Measurements from ENCODE around the gene PDE6B. TPM values are rescaled to one million over a fixed set of nuclear protein-coding genes. Genes with fewer than 3 reads are reported as not detected.

Gene PDE6B
- total and polyA plus RNA-seq, 2 donors (not counting 1 experiment from before 2014, with no cell fraction given): 2.1 TPM; not detected in 1

- Histone ChIP-seq H3K79me2 (ENCODE audit: control insufficient read depth, insufficient read depth, low read length) (no peaks in the 10 kb centered on the region), H3K4me3 (replicated peaks in 1 of 4; ENCODE audit: control extremely low read depth in 1 of 4, insufficient read depth in 1 of 4, low read depth in 3 of 4, low read length in 4 of 4) (peak overlapping the region in 3 of 4 experiments; percentile 35 to 52 (median 41)), H3K27ac (ENCODE audit: insufficient read depth, low read length) (no peak overlapping the region), H3K9ac (ENCODE audit: insufficient read depth, low read length) (peak overlapping the region; percentile 7), H3K27me3 (ENCODE audit: control insufficient read depth, insufficient read depth, low read length) (no peaks in the 10 kb centered on the region), H4K20me1 (ENCODE audit: control insufficient read depth, extremely low read depth, insufficient read depth, low read length) (no peaks in the 10 kb centered on the region), H2AFZ (ENCODE audit: low read length) (no peak overlapping the region), H3K4me2 (ENCODE audit: extremely low read depth, insufficient read depth, low read length) (peak overlapping the region; percentile 82), H3K36me3 (ENCODE audit: control insufficient read depth, insufficient read depth, low read length) (no peaks in the 10 kb centered on the region), H3K4me1 (ENCODE audit: control insufficient read depth, extremely low read depth, insufficient read depth, low read length) (no peaks in the 10 kb centered on the region), H3K9me3 (ENCODE audit: control insufficient read depth, insufficient read depth, low read depth, low read length) (no peaks in the 10 kb centered on the region)
- DNase-seq (ENCODE audit: low read depth in 2 of 2): peak in 1 of 2 donors; percentile 37
- no peak for TF ChIP-seq CTCF (conservative IDR thresholded peaks at IDR 0.05 in 1 of 2, IDR thresholded peaks at IDR 0.05 in 1 of 2; ENCODE audit: low read depth in 1 of 2, low read length in 2 of 2)
- TF ChIP-seq EZH2 (IDR thresholded peaks at IDR 0.05; ENCODE audit: low read length, missing control alignments): no peak
Observed at GRCh38 chr4:680928-681645, 55.7 kb downstream of the PDE6B start.

GRCh38 chr4:681736-682451 lies 56.5 kb downstream of the PDE6B start:
- Histone ChIP-seq H3K4me1 (ENCODE audit: control insufficient read depth, extremely low read depth, insufficient read depth, low read length) (peaks cover under 1% of the 10 kb centered on the region), H3K27me3 (ENCODE audit: control insufficient read depth, insufficient read depth, low read length) (no peaks in the 10 kb centered on the region), H3K79me2 (ENCODE audit: control insufficient read depth, insufficient read depth, low read length) (no peaks in the 10 kb centered on the region), H3K4me3 (replicated peaks in 1 of 4; ENCODE audit: control extremely low read depth in 1 of 4, insufficient read depth in 1 of 4, low read depth in 3 of 4, low read length in 4 of 4) (no peak overlapping the region), H4K20me1 (ENCODE audit: control insufficient read depth, extremely low read depth, insufficient read depth, low read length) (no peaks in the 10 kb centered on the region), H3K27ac (ENCODE audit: insufficient read depth, low read length) (no peak overlapping the region), H3K9me3 (ENCODE audit: control insufficient read depth, insufficient read depth, low read depth, low read length) (no peaks in the 10 kb centered on the region), H2AFZ (ENCODE audit: low read length) (no peak overlapping the region), H3K36me3 (ENCODE audit: control insufficient read depth, insufficient read depth, low read length) (no peaks in the 10 kb centered on the region), H3K9ac (ENCODE audit: insufficient read depth, low read length) (no peak overlapping the region), H3K4me2 (ENCODE audit: extremely low read depth, insufficient read depth, low read length) (no peak overlapping the region)
- TF ChIP-seq EZH2 (IDR thresholded peaks at IDR 0.05; ENCODE audit: low read length, missing control alignments) (no peak), CTCF (conservative IDR thresholded peaks at IDR 0.05 in 1 of 2, IDR thresholded peaks at IDR 0.05 in 1 of 2; ENCODE audit: low read depth in 1 of 2, low read length in 2 of 2) (no peak)
- no peak for DNase-seq (ENCODE audit: low read depth in 2 of 2)

GRCh38 chr4:682490-683172 lies 57.3 kb downstream of the PDE6B start:
- Histone ChIP-seq H3K4me1 (ENCODE audit: control insufficient read depth, extremely low read depth, insufficient read depth, low read length) (peaks cover 6% of the 10 kb centered on the region), H3K4me3 (replicated peaks in 1 of 4; ENCODE audit: control extremely low read depth in 1 of 4, insufficient read depth in 1 of 4, low read depth in 3 of 4, low read length in 4 of 4) (no peak overlapping the region), H3K27me3 (ENCODE audit: control insufficient read depth, insufficient read depth, low read length) (no peaks in the 10 kb centered on the region), H3K27ac (ENCODE audit: insufficient read depth, low read length) (no peak overlapping the region), H3K9ac (ENCODE audit: insufficient read depth, low read length) (no peak overlapping the region), H4K20me1 (ENCODE audit: control insufficient read depth, extremely low read depth, insufficient read depth, low read length) (no peaks in the 10 kb centered on the region), H3K79me2 (ENCODE audit: control insufficient read depth, insufficient read depth, low read length) (no peaks in the 10 kb centered on the region), H3K4me2 (ENCODE audit: extremely low read depth, insufficient read depth, low read length) (no peak overlapping the region), H3K9me3 (ENCODE audit: control insufficient read depth, insufficient read depth, low read depth, low read length) (no peaks in the 10 kb centered on the region), H2AFZ (ENCODE audit: low read length) (no peak overlapping the region), H3K36me3 (ENCODE audit: control insufficient read depth, insufficient read depth, low read length) (no peaks in the 10 kb centered on the region)
- DNase-seq (ENCODE audit: low read depth in 2 of 2): no peak
- TF ChIP-seq EZH2 (IDR thresholded peaks at IDR 0.05; ENCODE audit: low read length, missing control alignments): no peak
- TF ChIP-seq CTCF (conservative IDR thresholded peaks at IDR 0.05 in 1 of 2, IDR thresholded peaks at IDR 0.05 in 1 of 2; ENCODE audit: low read depth in 1 of 2, low read length in 2 of 2): no peak

Data from fibroblast of lung (primary cell).